ENCODE data around the gene MDFIC. TPM values are rescaled to one million over a fixed set of nuclear protein-coding genes. Genes with fewer than 3 reads are reported as not detected.

Gene MDFIC
- total and polyA plus RNA-seq, 10 donors: 22.1 to 97.3 (median 50.8) TPM

- Histone ChIP-seq H3K9me3 (no peaks in the 10 kb centered on the region), H3K4me1 (peaks cover 6 to 92% (median 61%) of the 10 kb centered on the region in 6 donors), H3K27me3 (replicated peaks in 1 of 7) (no peaks in the 10 kb centered on the region), H3K36me3 (no peaks in the 10 kb centered on the region), H3K4me3 (no peak overlapping the region), H3K27ac (no peak overlapping the region)
- DNase-seq: no peak
- 82 to 93% (median 89%) methylated on average over 3 of the region's 3 CpGs for WGBS, 5 donors
- intact Hi-C loops (cut with DNase I; ENCODE audit: low total_unique reads): no loop called here
- TF ChIP-seq POLR2A (IDR thresholded peaks at IDR 0.05): no peak
- no peak for TF ChIP-seq POLR2AphosphoS5 (IDR thresholded peaks at IDR 0.05)
- TF ChIP-seq, protein P1, sequence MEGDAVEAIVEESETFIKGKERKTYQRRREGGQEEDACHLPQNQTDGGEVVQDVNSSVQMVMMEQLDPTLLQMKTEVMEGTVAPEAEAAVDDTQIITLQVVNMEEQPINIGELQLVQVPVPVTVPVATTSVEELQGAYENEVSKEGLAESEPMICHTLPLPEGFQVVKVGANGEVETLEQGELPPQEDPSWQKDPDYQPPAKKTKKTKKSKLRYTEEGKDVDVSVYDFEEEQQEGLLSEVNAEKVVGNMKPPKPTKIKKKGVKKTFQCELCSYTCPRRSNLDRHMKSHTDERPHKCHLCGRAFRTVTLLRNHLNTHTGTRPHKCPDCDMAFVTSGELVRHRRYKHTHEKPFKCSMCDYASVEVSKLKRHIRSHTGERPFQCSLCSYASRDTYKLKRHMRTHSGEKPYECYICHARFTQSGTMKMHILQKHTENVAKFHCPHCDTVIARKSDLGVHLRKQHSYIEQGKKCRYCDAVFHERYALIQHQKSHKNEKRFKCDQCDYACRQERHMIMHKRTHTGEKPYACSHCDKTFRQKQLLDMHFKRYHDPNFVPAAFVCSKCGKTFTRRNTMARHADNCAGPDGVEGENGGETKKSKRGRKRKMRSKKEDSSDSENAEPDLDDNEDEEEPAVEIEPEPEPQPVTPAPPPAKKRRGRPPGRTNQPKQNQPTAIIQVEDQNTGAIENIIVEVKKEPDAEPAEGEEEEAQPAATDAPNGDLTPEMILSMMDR (IDR thresholded peaks at IDR 0.05 in 8 of 11, conservative IDR thresholded peaks at IDR 0.05 in 3 of 11): no peak
Measured at GRCh38 chr7:114972567-114972966, 50.7 kb downstream of the MDFIC start.

DNA sequence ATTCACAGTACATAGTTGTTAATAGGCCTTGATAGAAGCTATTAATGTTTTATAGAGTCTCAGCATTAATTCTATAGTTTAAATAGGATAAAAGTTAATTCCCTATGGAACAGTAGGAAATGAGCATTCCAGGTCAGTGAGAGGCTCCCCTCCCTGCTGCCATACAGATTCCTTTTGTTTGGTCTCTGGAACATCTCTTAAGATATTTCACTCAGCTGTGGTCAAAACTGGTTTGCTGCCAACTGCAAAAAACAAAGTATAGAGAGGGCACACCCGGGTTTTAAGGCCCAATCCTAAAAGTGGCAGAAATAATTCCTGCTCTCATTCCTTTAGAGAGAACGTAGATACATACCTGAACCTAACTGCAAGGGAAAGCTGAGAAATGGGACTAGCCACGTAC lies 51.3 kb downstream of the MDFIC start:
- intact Hi-C loops (cut with DNase I; ENCODE audit: low total_unique reads): no loop called here
- no peaks in the 10 kb centered on the region for H3K36me3 ChIP-seq
- no peak for DNase-seq
- H3K9me3 ChIP-seq: no peaks in the 10 kb centered on the region
- TF ChIP-seq, protein P1 (IDR thresholded peaks at IDR 0.05 in 8 of 11, conservative IDR thresholded peaks at IDR 0.05 in 3 of 11): no peak
- TF ChIP-seq POLR2A (IDR thresholded peaks at IDR 0.05): no peak
- TF ChIP-seq POLR2AphosphoS5 (IDR thresholded peaks at IDR 0.05): no peak
- no peak overlapping the region for H3K27ac ChIP-seq
- no peaks in the 10 kb centered on the region for H3K27me3 ChIP-seq (replicated peaks in 1 of 7)
- 56 to 68% (median 62%) methylated on average over 3 of the region's 3 CpGs for WGBS, 5 donors
- no peak overlapping the region for H3K4me3 ChIP-seq
- peaks cover 6 to 88% (median 61%) of the 10 kb centered on the region in 6 donors for H3K4me1 ChIP-seq

- intact Hi-C loops (cut with DNase I; ENCODE audit: low total_unique reads): no loop called here
- Histone ChIP-seq H3K4me1 (peaks cover 11 to 88% (median 67%) of the 10 kb centered on the region in 6 donors), H3K27me3 (replicated peaks in 1 of 7) (no peaks in the 10 kb centered on the region), H3K4me3 (no peak overlapping the region), H3K27ac (no peak overlapping the region), H3K9me3 (no peaks in the 10 kb centered on the region), H3K36me3 (peaks cover 0 to 10% (median 0%) of the 10 kb centered on the region in 6 donors)
- DNase-seq: no peak
- TF ChIP-seq POLR2A (IDR thresholded peaks at IDR 0.05) (no peak), POLR2AphosphoS5 (IDR thresholded peaks at IDR 0.05) (no peak)
- WGBS, 5 donors: 17 to 29% (median 22%) methylated on average over 2 of the region's 2 CpGs
Measured at GRCh38 chr7:114975401-114975800, 53.5 kb downstream of the MDFIC start.

GRCh38 chr7:114976666-114977065 lies 54.8 kb downstream of the MDFIC start:
- WGBS, 5 donors: 61 to 92% (median 77%) methylated on average over 4 of the region's 4 CpGs
- Histone ChIP-seq H3K4me3 (no peak overlapping the region), H3K9me3 (no peaks in the 10 kb centered on the region), H3K27ac (no peak overlapping the region), H3K27me3 (replicated peaks in 1 of 7) (no peaks in the 10 kb centered on the region), H3K4me1 (peaks cover 21 to 88% (median 68%) of the 10 kb centered on the region in 6 donors), H3K36me3 (peaks cover 0 to 19% (median 0%) of the 10 kb centered on the region in 6 donors)
- intact Hi-C loops (cut with DNase I; ENCODE audit: low total_unique reads): no loop called here
- DNase-seq: no peak
- no peak for TF ChIP-seq POLR2A (IDR thresholded peaks at IDR 0.05)

DNA sequence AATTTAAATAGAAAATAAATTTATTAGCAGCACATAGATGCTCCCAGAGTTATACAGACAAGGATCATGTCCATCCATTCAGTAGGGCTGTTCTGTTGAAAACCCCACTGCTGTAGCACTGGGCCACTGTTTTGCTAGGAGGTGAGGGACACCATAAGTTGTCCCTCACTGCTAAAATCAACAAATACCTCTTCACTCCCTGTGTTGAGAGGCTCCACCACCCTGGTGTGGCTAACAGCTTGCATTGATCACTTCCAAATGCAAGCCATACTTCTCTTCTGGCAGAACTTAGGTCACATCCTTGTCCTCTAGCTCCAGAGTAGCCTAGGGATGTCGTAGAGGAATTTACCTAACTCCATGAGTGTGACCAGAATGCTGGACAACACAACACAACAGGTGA lies 55.4 kb downstream of the MDFIC start:
- intact Hi-C loops (cut with DNase I; ENCODE audit: low total_unique reads): no loop called here
- no peaks in the 10 kb centered on the region for H3K9me3 ChIP-seq
- 84 to 94% (median 91%) methylated on average over 1 of the region's 1 CpG for WGBS, 5 donors

More for the DNA sequence above, 55.4 kb downstream of the MDFIC start:
- no peaks in the 10 kb centered on the region for H3K27me3 ChIP-seq (replicated peaks in 1 of 7)
- TF ChIP-seq, protein P1 (IDR thresholded peaks at IDR 0.05 in 8 of 11, conservative IDR thresholded peaks at IDR 0.05 in 3 of 11): no peak
- no peak for DNase-seq
- no peak overlapping the region for H3K27ac ChIP-seq
- no peak overlapping the region for H3K4me3 ChIP-seq
- H3K36me3 ChIP-seq: peaks cover 0 to 19% (median 0%) of the 10 kb centered on the region in 6 donors
- peaks cover 24 to 86% (median 68%) of the 10 kb centered on the region in 6 donors for H3K4me1 ChIP-seq
